DLD1 (cell line): Measurements from ENCODE around the gene CTNNBL1.

ENCODE experiments used
- in situ Hi-C: cut with HindIII; loops from 2 replicates; pipeline ENCODE4 v1.10.0; 2017; ENCODE audit warnings: low sequenced_read_pairs

CTNNBL1 gene

DNA sequence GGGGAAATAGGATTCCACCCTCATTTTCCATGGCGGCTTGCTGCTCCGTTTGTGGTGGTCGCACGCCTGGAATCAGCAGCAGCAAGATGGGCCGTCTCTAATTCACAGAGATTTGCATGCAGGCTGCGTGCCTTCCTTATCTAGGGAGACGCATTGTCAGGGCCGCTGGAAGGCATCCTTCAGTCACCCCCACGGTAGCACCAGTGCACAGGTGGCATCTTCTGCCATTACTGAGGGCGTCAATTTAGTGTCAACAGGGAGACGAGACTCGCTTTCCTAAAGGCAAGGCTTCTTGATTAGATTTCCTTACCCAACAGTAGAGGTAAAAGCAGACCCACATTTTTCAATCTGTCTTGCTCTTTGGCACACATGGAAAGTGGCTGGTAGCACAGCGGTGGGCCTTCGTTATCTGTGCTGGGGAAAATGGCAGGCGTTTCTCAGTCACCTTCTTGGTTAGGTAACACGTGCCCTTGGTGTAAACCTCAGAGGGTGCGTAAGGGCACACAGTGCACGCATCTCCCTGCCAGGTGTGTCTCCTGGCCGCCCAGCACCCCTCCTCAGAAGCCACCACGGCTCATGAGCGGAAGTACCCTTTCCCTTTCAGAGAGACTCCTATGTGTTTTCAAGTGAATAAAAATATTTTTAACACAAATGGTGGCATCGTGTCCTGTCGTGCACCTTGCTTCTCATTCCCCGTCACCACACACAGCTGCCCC is 181.8 kb downstream of the CTNNBL1 start:
- in situ Hi-C loops = loop anchor here (5.0 kb wide), 1 partner anchor 33 kb away; no protein-coding TSS in a partner anchor

DNA sequence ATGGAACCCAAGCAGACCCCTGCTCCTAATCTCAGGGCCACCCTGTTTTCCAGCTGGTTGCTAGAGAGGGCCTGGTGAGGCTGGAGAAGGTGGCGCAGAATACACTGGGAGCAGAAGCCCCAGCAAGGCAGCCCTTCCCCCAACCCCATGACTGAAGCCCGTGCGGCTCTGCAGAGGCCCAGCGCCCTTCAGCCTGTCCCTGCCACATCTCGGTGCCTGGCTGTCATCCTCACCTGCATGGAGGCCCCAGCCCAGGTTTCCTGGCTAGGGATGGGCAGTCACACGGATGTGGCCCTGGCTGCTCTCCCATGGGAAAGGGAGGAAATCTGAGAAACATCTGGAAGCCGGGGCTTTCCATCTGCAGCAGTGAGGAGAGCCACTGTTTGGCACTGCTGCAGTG is 183.0 kb downstream of the CTNNBL1 start:
- in situ Hi-C loops = loop anchor here (5.0 kb wide), 1 partner anchor 35 kb away; no protein-coding TSS in a partner anchor

DNA sequence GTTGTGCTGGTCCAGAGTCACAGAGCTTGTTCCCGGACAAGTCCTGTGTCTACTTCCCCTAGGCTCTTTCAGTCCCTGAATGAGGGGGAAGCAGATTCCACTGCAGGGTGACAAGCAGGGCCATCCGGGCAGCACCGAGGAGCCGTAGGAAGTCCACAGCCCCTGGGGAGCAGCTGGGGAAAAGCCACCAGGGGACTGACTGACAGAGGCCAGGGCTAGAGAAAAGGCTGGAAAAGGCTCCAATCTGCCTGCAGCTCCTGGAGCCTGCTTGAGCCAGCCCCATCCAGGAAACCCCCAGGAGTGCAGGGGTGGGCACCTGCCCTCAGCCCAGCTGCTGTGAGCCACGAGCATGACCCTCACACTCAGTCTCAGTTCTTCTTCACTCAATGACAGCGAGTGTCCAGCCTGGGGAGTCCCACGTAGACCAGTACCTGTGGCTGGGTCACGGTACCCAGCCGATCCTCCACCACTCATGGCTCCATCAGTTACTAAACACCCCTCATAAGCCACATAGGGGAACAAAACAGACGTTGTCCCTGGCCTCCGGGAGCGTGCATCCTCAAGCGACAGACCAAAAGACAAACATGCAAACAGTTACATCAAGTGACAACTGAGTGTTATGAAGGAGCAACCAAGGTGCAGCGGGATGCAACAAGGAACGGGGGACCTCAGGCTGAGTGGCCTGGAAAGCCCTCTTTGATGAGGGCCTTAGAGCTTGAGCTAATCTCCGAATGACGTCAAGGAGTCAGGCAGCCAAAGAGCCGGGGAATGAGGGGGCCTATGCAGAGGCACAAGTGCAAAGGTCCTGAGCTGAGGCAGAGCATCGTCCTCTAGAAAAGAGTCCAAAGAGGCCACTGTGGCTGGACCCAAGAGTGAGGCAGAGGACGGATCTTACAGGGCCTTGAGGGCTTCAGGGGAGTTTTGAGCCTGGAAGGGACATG is 184.3 kb downstream of the CTNNBL1 start:
- in situ Hi-C loops = loop anchor here (5.0 kb wide), 1 partner anchor 36 kb away; no protein-coding TSS in a partner anchor

DNA sequence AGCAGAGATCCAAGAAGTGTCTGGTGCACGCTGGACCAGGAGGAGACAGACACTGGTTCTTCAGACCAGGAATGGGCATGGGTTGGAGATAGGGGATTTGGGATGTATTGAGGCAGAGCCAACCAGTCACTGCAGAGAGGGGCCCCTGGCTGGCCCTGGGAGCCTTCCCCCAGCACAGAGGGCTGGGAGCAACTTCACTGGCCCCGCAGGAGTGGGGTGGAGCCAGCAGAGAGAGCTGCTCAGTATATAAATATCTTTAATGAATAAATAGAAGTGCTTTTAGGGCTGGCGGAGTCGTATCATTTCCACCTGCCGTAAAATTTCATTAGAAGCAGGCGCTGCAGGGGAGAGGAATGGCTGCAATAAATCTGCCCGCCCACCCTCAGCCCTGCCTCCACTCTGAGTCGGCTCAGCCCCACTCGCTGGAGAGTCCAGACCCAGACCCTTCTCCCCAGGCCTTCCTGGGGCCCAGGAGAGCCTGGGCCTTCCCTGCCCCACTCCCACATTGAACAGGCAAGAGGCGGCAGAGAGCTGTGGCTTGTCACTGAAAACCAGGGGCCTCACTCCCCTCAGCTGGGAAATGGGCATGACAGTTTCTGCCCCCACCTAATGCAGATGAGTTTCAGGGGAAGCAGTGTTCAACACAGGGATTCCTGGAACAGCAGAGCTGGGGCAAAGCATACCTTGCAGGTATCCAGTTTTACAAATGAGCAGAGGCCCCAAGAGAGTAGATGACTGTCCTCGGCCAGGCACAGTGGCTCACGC is 185.2 kb downstream of the CTNNBL1 start:
- in situ Hi-C loops = loop anchor here (5.0 kb wide), 1 partner anchor 37 kb away; no protein-coding TSS in a partner anchor

DNA sequence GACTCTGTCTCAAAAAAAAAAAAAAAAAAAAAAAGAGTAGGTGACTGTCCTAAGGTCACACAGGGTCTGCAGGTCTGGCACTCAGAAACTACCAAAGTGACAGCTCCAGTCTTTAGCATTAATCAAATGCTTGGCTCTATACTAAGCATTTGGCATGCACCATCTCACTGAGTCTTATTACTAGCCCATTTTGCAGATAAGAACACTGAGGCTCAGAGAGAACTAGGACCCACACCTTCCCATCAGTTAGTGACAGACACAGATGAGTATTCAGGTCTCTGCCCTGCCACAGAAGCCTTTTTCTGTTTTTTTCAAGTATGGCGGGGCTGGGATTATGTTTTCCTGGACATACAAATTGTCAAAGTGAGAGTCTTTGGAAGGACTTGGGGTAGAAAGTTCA is 186.0 kb downstream of the CTNNBL1 start:
- in situ Hi-C loops = loop anchor here (5.0 kb wide), 1 partner anchor 38 kb away; no protein-coding TSS in a partner anchor

DNA sequence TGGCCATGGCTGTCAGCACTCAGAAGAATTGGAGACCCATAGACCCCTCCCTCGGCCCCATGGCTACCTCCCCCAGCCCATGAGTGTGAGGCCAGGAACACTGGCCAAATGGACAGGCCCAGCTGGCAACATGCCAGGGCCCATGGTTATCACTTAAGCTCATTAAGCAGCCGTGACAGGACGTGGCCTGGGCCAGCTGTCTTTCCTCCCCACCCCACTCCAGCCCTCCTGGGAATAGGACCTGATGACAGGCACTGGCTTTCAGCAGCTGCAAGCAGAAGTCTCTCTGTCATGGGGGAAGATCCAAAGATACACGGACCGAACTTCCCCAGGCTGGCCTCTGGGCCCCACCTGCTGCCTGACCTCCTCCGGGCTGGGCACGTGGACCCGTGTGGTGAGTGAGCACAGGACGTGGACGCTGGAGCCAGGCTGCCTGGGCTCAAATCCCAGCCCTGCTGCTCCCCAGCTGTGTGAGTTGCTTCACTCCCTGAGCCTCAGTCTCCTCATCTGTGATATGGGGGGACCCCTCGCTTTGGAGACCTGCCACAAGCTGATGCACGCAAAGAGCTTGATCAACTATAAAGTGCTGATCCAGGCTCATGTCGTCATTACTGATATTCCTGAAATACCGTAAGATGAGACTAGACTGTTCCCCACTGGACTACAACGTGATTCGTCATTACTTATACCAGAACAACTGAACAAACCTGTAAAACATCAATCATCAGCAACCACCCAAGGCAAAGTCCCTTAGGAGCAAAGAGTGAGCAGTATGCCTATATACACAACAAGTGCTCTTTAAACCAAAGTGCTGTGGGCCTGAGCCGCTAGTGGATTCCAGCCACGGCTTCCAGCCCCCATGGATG is 187.1 kb downstream of the CTNNBL1 start:
- in situ Hi-C loops = no loop called here

DNA sequence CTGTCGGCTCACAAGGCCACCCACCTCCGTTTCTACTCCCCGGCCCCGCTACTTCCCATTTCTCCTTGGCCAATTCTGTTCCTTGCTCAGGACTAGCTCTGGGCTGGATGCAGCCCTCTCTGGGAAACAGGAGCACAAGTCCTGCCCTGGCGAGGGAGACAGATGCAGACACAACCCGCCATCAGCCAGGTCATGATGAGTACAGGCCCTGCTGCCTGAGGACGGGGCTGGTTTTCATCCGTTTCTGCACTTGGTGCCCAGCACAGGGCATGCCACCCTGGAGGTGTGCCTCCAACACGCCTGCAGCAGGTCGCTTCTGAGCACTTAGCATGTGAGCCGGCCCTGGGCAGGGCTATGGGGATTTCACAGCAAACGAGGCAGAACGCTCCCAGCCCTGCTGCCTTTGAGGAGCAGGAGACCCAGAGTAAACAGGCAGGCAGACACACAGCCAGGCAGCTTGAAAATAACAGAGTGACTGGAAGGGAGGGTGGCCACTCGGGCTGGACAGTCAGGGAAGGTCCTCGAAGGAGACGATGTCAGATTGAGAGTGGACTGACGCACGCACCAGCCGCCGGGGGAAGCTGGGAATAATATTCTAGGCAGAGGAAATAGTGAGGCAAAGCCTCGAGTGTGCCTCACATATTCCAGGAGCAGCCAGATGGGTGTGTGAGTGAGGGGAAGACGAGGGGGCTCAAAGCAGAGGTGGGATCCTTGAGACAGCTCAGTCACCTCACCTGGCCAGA is 187.9 kb downstream of the CTNNBL1 start:
- in situ Hi-C loops = no loop called here

DNA sequence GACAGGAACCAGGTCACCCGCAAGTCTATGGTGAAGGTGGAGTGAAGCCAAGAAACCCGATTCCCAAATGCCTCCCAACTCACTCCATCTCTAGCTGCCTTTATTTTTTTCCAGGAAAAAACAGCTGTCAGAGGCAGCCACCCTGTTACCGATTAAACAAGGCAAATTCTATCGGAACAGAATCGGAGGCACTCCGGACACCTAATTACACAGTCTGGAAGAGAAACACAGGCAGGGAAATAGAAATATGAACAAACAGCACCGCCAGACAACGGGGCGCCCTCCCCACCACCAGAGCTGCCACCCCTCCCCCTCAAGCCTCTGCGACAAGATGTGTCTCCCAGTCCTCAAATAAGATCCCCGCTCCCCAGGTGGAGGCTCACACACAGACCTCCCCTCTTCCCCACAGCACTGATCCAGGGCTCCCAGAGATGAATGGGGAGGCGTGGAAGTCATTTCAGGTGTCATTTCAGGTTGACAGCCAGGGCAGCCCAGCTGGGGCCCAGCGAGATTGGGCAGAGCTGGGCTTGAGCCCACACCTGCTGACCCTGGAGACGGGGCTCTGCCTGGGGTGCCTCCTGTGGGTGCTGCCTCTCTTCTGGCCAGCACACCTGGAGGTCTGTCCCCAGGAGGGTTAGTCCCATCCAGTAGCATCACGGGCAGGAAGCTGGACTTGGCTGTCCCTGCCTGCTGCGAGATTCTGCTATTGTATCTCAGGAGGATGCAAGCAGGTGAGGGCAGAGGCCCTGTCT is 189.3 kb downstream of the CTNNBL1 start:
- in situ Hi-C loops = no loop called here

DNA sequence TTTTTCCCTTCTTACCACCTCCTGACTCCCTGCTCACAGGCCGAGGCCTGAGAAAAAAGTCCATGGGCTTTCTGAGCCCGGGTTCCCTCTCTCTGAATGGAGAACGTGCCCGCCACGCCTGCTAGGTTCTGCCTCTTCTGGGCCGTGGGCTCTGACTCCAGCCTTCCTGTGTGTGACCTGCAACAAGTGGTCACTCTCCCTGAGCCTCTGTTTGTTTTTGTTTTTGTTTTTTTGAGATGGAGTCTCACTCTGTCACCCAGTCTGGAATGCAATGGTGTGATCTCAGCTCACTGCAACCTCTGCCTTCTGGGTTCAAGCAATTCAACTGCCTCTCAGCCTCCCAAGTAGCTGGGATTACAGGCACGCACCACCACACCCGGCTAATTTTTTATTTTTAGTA is 191.2 kb downstream of the CTNNBL1 start:
- in situ Hi-C loops = no loop called here

DNA sequence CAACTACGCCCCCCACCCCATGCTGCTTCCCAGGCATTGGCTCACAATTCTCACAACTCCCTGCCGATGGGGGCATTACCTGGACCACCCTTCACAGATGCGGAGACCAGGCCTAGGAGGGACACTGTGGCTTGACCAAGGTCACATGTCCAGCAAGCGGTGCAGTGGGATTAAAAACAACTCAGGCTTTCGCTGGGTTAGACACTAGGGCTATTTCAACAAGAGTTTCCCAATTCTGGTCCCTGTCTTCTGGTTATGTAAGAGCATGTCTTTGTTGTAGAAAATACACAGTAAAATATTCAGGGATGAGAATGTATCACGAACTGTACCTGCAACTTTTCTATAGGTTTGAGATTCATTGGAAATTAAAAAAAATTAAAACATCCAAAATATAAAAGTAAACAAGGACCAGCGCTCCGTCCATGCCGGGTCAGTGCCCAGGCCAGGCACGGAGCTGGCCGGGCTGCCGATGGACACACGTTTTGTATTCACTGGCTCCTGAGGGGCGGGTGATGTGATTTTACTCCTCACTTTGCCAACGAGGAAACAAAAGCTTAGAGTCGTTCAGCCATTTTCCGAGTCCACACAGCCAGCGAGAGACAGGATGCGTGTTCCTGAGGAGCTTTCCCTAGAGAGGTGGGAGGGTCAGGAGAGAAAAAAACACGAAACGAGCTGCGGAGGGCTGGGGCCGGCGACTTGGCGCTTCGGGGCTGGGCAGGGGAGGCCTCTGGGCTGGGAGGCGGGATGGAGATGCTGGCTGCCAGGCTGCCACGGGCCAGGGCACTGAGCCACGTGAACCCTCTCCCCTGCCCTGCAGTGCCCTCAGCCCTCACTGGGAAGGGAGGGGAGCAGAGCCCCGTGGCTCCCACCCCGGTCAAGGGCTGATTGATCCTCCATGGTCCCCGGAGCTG is 192.0 kb downstream of the CTNNBL1 start:
- in situ Hi-C loops = no loop called here

DNA sequence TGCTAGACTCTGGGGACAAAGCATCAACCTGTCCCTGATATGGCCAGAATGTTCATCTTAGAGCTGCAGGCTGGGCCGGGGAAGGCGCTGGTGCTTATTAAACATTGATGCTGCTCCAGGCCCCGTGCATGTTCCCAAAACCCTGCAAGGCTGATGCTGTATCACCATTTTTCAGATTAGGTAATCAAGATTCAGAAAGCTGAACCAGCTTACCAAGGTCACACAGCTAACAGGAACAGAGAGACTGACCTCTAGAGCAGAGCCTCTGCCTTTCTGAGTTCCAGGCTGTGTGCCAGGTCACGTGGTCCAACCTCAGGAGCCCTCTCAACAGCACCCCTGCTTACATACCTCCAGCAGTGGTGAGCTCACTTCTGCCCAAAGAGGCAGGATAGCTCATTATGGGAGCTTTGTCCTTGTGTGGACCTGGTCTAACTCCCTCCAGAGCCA is 193.0 kb downstream of the CTNNBL1 start:
- in situ Hi-C loops = no loop called here

DNA sequence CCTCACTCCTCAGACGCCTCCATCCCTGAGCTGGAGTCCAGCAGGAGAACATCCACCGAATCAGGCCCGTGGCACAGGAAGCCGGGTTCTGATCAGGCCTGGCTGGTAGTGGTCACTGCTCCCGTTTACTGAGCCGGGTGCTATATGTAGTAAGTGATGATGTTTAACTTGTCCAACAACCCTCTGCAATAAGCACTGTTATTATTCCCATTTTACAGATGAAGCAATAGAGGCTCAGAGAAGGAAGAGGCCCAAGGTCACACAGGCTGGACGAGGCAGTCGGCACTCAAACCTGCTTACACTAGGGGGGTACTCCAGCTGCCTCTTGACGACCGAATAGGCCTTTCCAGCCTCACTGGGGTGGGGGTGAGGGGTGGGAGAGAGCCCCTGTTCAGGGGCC is 194.8 kb downstream of the CTNNBL1 start:
- in situ Hi-C loops = no loop called here

DNA sequence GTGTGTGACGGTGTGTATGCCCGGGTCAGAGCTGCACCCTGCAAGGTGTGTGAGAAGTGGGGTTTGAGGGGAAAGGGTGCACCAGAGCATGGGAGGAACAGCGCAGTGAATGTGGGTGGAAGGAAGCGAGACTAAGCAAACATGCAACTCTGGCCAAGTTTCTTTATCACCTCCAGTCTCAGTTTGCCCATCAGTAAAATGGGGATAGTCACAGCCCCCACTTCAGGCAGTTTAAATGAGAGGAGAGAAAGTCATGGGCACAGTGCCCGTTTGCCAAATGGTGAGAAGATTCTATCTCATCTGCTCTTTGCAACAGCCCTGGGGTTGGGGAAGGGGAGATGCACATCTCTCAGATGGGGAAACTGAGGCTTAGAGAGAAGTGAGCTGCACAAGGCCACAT is 196.3 kb downstream of the CTNNBL1 start:
- in situ Hi-C loops = no loop called here

DNA sequence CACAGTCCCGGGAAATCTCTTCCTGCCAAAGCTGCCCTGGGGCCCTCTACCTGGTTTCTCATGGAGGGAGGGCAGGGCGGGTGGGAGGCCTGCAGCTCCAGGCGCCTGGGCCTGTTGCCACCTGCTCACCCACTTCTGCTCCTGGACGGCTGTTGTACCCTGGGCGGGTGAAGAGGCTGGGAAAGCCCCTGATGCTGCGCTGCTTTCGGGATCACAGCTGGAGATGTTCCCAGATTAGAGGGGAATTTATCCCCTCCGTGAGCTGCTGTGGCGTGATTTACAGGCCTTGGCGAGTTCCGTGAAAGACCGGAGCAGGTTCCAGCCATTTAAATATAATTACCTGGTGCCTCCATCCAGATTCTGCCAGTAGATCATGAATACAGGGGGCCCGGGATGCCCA is 196.8 kb downstream of the CTNNBL1 start:
- in situ Hi-C loops = no loop called here

DNA sequence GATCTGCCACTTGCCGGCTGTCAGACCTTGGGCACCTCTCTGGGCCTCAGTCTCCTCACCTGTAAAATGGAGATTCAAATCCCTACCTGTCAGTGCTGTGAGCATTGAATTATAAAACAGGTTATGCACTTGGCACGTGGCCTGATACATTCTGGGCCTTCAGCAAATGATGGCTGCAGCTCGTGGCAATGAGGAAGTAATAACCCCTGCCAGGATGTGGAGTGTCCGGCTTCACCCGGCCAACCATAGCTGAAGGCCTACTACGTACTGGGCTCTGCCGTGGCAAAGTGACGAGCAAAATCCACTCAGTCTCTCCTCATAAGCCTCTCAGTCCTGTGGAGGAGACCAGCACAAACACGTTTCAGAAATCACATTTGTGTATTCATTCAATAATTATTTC is 198.2 kb downstream of the CTNNBL1 start:
- in situ Hi-C loops = no loop called here

DNA sequence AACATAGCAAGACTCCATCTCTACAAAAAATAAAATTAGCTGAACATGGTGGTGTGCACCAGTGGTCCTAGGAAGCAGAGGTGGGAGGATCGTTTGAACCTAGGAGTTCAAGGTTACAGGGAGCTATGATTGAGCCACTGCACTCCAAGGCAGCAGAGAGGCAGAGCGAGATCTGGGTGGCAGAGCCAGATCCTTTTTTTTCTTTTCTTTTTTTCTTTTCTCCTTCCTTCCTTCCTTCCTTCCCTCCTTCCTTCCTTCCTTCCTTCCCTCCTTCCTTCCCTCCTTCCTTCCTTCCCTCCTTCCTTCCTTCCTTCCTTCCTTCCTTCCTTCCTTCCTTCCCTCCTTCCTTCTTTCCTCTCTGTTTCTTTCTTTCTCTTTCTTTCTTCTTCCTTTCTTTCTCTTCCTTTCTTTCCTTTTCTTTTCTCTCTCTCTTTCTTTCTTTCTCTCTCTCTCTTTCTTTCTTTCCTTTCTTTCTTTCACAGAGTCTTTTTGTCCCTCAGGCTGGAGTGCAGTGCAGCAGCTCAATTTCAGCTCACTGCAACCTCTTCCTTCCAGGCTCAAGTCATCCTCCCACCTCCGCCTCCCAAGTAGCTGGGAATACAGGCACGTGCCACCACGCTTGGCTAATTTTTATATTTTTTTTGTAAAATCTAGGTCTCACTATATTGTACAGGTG is 199.9 kb downstream of the CTNNBL1 start:
- in situ Hi-C loops = no loop called here

DNA sequence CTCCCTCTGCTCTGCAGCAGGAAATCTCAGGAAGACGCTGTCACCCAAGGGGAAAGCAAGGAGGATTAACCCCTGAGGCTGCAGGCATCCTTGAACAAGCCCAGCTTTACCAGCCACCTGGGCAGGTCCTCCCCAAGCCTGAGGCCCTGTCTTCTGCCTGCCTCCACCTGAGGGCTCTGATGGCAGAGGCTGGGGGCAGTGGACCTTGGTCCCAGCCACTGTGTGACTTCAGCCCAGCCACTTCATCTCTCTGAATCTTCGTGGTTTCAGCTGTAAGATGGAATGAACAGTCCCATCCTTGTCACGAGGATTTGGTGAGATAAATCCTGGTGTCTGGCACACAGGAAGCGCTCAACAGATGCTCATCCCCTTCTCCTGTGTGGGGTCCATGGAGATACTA is 200.6 kb downstream of the CTNNBL1 start:
- in situ Hi-C loops = no loop called here
